NB4 (cell line): ENCODE results near the gene GFRA4.

Source experiments
- POLR2A ChIP-seq: IDR thresholded peaks from 2 replicates; pipeline ENCODE4 v1.6.1; 2011; ENCODE audit warnings: mild to moderate bottlenecking; ENCODE audit not compliant: insufficient read length; ENCODE audit errors: extremely low read depth
- TF ChIP-seq, protein P1 (sequence below): IDR thresholded peaks from one replicate; pipeline ENCODE4 v1.5.1; 2012; ENCODE audit warnings: low read depth, low read length

DNA sequence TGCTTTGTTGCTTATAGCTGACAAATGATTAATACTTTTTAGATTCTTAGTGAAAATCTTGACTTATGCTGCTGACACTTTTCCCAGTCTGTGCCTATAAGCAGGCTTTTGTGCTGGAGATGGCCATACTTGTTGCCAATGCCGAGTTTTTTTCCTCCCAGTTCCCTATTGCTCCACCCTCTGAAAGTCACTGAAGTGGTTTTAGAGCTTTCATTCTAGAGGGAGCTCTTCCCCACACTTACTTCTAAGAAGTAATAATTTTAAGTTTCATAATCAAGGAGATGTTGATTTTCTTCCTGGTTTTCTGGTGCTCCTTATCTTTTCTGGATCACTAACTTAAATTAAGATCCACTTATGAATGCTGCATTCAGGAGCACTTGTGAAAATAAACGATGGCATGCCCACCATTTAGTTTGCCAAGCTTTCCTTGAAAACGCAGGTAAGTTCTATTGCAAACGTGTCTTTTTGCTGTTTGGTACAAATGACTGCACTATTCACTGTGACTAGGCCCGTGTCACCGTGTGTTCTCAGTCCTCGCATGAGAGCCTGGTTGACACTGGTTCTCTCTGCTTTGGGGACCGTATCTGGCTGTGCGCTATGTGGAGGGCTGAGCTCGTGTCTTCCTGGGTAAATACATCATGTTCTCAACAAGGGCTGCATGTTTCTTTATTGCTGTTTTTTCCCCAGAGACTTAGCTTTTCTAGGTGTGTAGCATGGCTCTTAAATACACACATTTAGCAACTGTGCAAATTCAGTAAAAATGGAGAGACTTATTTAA lies 50.2 kb downstream of the GFRA4 start:
- TF ChIP-seq, protein P1, sequence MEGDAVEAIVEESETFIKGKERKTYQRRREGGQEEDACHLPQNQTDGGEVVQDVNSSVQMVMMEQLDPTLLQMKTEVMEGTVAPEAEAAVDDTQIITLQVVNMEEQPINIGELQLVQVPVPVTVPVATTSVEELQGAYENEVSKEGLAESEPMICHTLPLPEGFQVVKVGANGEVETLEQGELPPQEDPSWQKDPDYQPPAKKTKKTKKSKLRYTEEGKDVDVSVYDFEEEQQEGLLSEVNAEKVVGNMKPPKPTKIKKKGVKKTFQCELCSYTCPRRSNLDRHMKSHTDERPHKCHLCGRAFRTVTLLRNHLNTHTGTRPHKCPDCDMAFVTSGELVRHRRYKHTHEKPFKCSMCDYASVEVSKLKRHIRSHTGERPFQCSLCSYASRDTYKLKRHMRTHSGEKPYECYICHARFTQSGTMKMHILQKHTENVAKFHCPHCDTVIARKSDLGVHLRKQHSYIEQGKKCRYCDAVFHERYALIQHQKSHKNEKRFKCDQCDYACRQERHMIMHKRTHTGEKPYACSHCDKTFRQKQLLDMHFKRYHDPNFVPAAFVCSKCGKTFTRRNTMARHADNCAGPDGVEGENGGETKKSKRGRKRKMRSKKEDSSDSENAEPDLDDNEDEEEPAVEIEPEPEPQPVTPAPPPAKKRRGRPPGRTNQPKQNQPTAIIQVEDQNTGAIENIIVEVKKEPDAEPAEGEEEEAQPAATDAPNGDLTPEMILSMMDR: no peak
- TF ChIP-seq POLR2A: no peak
